Endothelial cell of umbilical vein (primary cell): ENCODE measurements around the gene SLC37A1. TPM values are rescaled to one million over a fixed set of nuclear protein-coding genes. Genes with fewer than 3 reads are reported as not detected.

ENCODE experiments used
- BruUV-seq: library from RNA; stranded (reverse); fragments of 400-500 nt; replicated peaks from 2 replicates; lab custom pipeline; 2021; lab: Mats Ljungman, UMichigan
- CTCF ChIA-PET: fragments of 300-600, 350-600 bp; sonication (Branson Sonifier 250); formaldehyde crosslinking; loops from one replicate; lab custom pipeline; 2021; ENCODE audit warnings: antibody characterized with exemption, inconsistent platforms; lab: Charles Lee
- POLR2A ChIA-PET: fragments of 300-600, 350-600 bp; sonication (Branson Sonifier 250); formaldehyde crosslinking; loops from one replicate; lab custom pipeline; 2021; ENCODE audit warnings: antibody characterized with exemption, inconsistent platforms; lab: Charles Lee
- DNase-seq: peaks from one replicate; pipeline ENCODE4 v3.0.0-alpha.2; 2011; ENCODE audit warnings: low read depth, low spot score
- FAIRE-seq: peaks from 2 replicates; lab custom pipeline; 2011; peaks lifted over from hg19 to GRCh38; lab: Jason Lieb, UNC
- H2AFZ ChIP-seq: 2 replicates; pipeline ENCODE4 v1.6.0; 2012; ENCODE audit warnings: low read depth, low read length, control low read depth, inconsistent platforms
- H3K27ac ChIP-seq: 2 replicates; pipeline ENCODE4 v1.5.1; 2011; ENCODE audit warnings: low read depth, mild to moderate bottlenecking, control low read depth, low read length, moderate library complexity; ENCODE audit not compliant: insufficient read depth
- H3K27me3 ChIP-seq, 2 experiments: 2 replicates each; pipeline versions ENCODE4 v1.6.0 to v1.6.1; 2011; ENCODE audit warnings: low read length in 2 of 2, mixed read lengths in 1 of 2; ENCODE audit not compliant: control insufficient read depth in 2 of 2, insufficient read depth in 2 of 2
- H3K36me3 ChIP-seq, 2 experiments: 2 replicates in 1 of 2; 3 replicates in 1 of 2; pipeline ENCODE4 v1.5.1; 2011; ENCODE audit warnings: low read length in 2 of 2, mild to moderate bottlenecking in 1 of 2, moderate library complexity in 1 of 2; ENCODE audit not compliant: control insufficient read depth in 2 of 2, insufficient read depth in 2 of 2; ENCODE audit errors: extremely low read depth in 1 of 2
- H3K4me1 ChIP-seq: 3 replicates; pipeline ENCODE4 v1.5.1; 2011; ENCODE audit warnings: mild to moderate bottlenecking, low read length; ENCODE audit not compliant: control insufficient read depth, insufficient read depth; ENCODE audit errors: extremely low read depth
- H3K4me2 ChIP-seq: 2 replicates; pipeline ENCODE4 v1.6.1; 2011; ENCODE audit warnings: low read length, control low read depth, mixed read lengths; ENCODE audit not compliant: insufficient read depth
- H3K4me3 ChIP-seq, 3 experiments: fragments of 200-600 bp in 1 of 3; sonication (generic), shearing (Covaris generic) in 1 of 3; replicated peaks in 1 of 3; 2 replicates each; pipeline ENCODE4 v1.5.1; 2011 to 2016; ENCODE audit warnings: control low read depth in 3 of 3, low read length in 3 of 3, mild to moderate bottlenecking in 2 of 3, inconsistent platforms in 1 of 3, low read depth in 1 of 3, moderate library complexity in 1 of 3; ENCODE audit not compliant: insufficient read depth in 1 of 3
- H3K79me2 ChIP-seq: 2 replicates; pipeline ENCODE4 v1.6.0; 2012; ENCODE audit warnings: low read length, inconsistent platforms; ENCODE audit not compliant: control insufficient read depth, insufficient read depth
- H3K9ac ChIP-seq: replicated peaks from 2 replicates; pipeline ENCODE3; 2011; ENCODE audit warnings: low read length, control low read depth; ENCODE audit not compliant: insufficient read depth; ENCODE audit errors: extremely low read depth
- H3K9me1 ChIP-seq: replicated peaks from 3 replicates; pipeline ENCODE4 v1.6.0; 2011; ENCODE audit warnings: mild to moderate bottlenecking, low read length; ENCODE audit not compliant: control insufficient read depth, insufficient read depth; ENCODE audit errors: extremely low read depth
- H3K9me3 ChIP-seq: replicated peaks from 2 replicates; pipeline ENCODE4 v1.5.1; 2012; ENCODE audit warnings: low read length, inconsistent platforms; ENCODE audit not compliant: control insufficient read depth, insufficient read depth
- H4K20me1 ChIP-seq: replicated peaks from 2 replicates; pipeline ENCODE3; 2011; ENCODE audit warnings: mild to moderate bottlenecking, low read length; ENCODE audit not compliant: control insufficient read depth, insufficient read depth; ENCODE audit errors: extremely low read depth
- EZH2 ChIP-seq: IDR thresholded peaks from 2 replicates; pipeline ENCODE4 v1.6.1; 2012; ENCODE audit warnings: borderline replicate concordance, low read depth, mild to moderate bottlenecking, moderate library complexity, low read length, inconsistent platforms; ENCODE audit not compliant: severe bottlenecking
- GATA2 ChIP-seq: IDR thresholded peaks from 2 replicates; pipeline ENCODE4 v1.7.0; 2011; ENCODE audit warnings: low read depth, mild to moderate bottlenecking, moderate library complexity, mixed read lengths, low read length; ENCODE audit not compliant: insufficient read length, insufficient read depth
- JUN ChIP-seq: IDR thresholded peaks from 2 replicates; pipeline ENCODE4 v1.6.1; 2011; ENCODE audit warnings: borderline replicate concordance, low read depth; ENCODE audit not compliant: insufficient read length, insufficient read depth
- MYC ChIP-seq: IDR thresholded peaks from one replicate; pipeline ENCODE4 v1.6.1; 2011; ENCODE audit warnings: mild to moderate bottlenecking, low read depth, low read length
- POLR2A ChIP-seq: IDR thresholded peaks from 2 replicates; pipeline ENCODE4 v1.6.1; 2012; ENCODE audit warnings: low read depth, mild to moderate bottlenecking, control low read depth, low read length
- dilution Hi-C: fragments of 300-500 bp; cut with MboI; formaldehyde crosslinking; loops from one replicate; pipeline ENCODE4 v1.15.0; 2019; ENCODE audit warnings: low sequenced_read_pairs; ENCODE audit not compliant: extremely low pct_ligation_motif_present
- intact Hi-C: fragments of 100-400 bp; cut with micrococcal nuclease; formaldehyde crosslinking; loops from one replicate; pipeline ENCODE4 v1.10.0; 2022
- polyA plus RNA-seq, 4 experiments: library from polyadenylated mRNA; depleted of rRNA in 3 of 4; stranded (reverse) in 3 of 4; unstranded in 1 of 4; fragments of >200 nt; gene quantifications; 2 replicates each; pipeline versions ENCODE4 v1.2.1 to v1.2.3, GENCODE V29; 2011 to 2012; ENCODE audit warnings: missing spikeins in 1 of 4
- total RNA-seq: library from RNA; stranded (reverse); gene quantifications from 2 replicates; pipeline ENCODE4 v1.2.3, GENCODE V29; 2021
- TF ChIP-seq, protein P1 (sequence below), 2 donors: IDR thresholded peaks; 1 replicate in 1 of 2; 2 replicates in 1 of 2; pipeline ENCODE4 v1.5.1; 2011; ENCODE audit warnings: low read length in 2 of 2, mild to moderate bottlenecking in 2 of 2, moderate library complexity in 2 of 2, control low read depth in 1 of 2, inconsistent platforms in 1 of 2, low read depth in 1 of 2; ENCODE audit not compliant: insufficient read depth in 1 of 2; ENCODE audit errors: extremely low read depth in 1 of 2
- TF ChIP-seq, protein P2 (sequence below): IDR thresholded peaks from 2 replicates; pipeline ENCODE4 v1.6.1; 2011; ENCODE audit not compliant: insufficient read depth, insufficient read length

The SLC37A1 gene
- total and polyA plus RNA-seq, 2 donors (not counting 3 experiments of a cell fraction or from before 2014, with no cell fraction given): 4.7 to 7.6 TPM

- no peak for DNase-seq
- CTCF ChIA-PET: no interaction called here
- Histone ChIP-seq H3K9me3 (no peaks in the 10 kb centered on the region), H3K4me1 (no peaks in the 10 kb centered on the region), H3K4me2 (no peak overlapping the region), H2AFZ (no peak overlapping the region), H3K36me3 (no peaks in the 10 kb centered on the region), H3K79me2 (no peaks in the 10 kb centered on the region), H3K4me3 (no peak overlapping the region), H3K27me3 (no peaks in the 10 kb centered on the region), H4K20me1 (no peaks in the 10 kb centered on the region), H3K9me1 (no peaks in the 10 kb centered on the region), H3K27ac (no peak overlapping the region), H3K9ac (no peak overlapping the region)
- intact Hi-C loops: no loop called here
- TF ChIP-seq, protein P1, sequence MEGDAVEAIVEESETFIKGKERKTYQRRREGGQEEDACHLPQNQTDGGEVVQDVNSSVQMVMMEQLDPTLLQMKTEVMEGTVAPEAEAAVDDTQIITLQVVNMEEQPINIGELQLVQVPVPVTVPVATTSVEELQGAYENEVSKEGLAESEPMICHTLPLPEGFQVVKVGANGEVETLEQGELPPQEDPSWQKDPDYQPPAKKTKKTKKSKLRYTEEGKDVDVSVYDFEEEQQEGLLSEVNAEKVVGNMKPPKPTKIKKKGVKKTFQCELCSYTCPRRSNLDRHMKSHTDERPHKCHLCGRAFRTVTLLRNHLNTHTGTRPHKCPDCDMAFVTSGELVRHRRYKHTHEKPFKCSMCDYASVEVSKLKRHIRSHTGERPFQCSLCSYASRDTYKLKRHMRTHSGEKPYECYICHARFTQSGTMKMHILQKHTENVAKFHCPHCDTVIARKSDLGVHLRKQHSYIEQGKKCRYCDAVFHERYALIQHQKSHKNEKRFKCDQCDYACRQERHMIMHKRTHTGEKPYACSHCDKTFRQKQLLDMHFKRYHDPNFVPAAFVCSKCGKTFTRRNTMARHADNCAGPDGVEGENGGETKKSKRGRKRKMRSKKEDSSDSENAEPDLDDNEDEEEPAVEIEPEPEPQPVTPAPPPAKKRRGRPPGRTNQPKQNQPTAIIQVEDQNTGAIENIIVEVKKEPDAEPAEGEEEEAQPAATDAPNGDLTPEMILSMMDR (IDR thresholded peaks at IDR 0.05; ENCODE audit: extremely low read depth in 1 of 2, insufficient read depth in 1 of 2, low read depth in 1 of 2, low read length in 2 of 2): no peak
- TF ChIP-seq POLR2A: no peak
- TF ChIP-seq GATA2: no peak
- TF ChIP-seq JUN: no peak
- TF ChIP-seq, protein P2, sequence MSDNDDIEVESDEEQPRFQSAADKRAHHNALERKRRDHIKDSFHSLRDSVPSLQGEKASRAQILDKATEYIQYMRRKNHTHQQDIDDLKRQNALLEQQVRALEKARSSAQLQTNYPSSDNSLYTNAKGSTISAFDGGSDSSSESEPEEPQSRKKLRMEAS: no peak
- TF ChIP-seq MYC: no peak
- TF ChIP-seq EZH2: no peak
- dilution Hi-C loops: no loop called here
- no TSS peak for BruUV-seq
- POLR2A ChIA-PET: no interaction called here
- FAIRE-seq: no peak
These were observed 63.0 kb downstream of the SLC37A1 start for GRCh38 chr21:42576639-42577038.
